Muscle layer of duodenum (tissue), 2 donors: Measurements from ENCODE around the gene OTUB2.

ENCODE experiments used
- H3K27ac ChIP-seq: one replicate; pipeline ENCODE4 v1.7.0; 2013; ENCODE audit warnings: mild to moderate bottlenecking, low read length
- H3K27me3 ChIP-seq: one replicate; pipeline ENCODE4 v1.7.0; 2013; ENCODE audit warnings: low read depth, mild to moderate bottlenecking, control low read depth, low read length
- H3K36me3 ChIP-seq, 2 donors: one replicate each; pipeline ENCODE4 v1.7.0; 2013; ENCODE audit warnings: low read length in 2 of 2, control low read depth in 1 of 2, mild to moderate bottlenecking in 1 of 2; ENCODE audit not compliant: insufficient read depth in 2 of 2, control insufficient read depth in 1 of 2
- H3K4me1 ChIP-seq, 2 donors: one replicate each; pipeline ENCODE4 v1.7.0; 2013; ENCODE audit warnings: low read length in 2 of 2, mild to moderate bottlenecking in 2 of 2, control low read depth in 1 of 2, moderate library complexity in 1 of 2; ENCODE audit not compliant: insufficient read depth in 2 of 2, control insufficient read depth in 1 of 2
- H3K4me3 ChIP-seq, 2 donors: one replicate each; pipeline ENCODE4 v1.7.0; 2013; ENCODE audit warnings: low read length in 2 of 2, low read depth in 1 of 2, mild to moderate bottlenecking in 1 of 2
- H3K9me3 ChIP-seq, 2 donors: one replicate each; pipeline ENCODE4 v1.7.0; 2013; ENCODE audit warnings: low read length in 2 of 2, control low read depth in 1 of 2, mild to moderate bottlenecking in 1 of 2; ENCODE audit not compliant: control insufficient read depth in 1 of 2
- donor health status: healthy.

OTUB2 gene

DNA sequence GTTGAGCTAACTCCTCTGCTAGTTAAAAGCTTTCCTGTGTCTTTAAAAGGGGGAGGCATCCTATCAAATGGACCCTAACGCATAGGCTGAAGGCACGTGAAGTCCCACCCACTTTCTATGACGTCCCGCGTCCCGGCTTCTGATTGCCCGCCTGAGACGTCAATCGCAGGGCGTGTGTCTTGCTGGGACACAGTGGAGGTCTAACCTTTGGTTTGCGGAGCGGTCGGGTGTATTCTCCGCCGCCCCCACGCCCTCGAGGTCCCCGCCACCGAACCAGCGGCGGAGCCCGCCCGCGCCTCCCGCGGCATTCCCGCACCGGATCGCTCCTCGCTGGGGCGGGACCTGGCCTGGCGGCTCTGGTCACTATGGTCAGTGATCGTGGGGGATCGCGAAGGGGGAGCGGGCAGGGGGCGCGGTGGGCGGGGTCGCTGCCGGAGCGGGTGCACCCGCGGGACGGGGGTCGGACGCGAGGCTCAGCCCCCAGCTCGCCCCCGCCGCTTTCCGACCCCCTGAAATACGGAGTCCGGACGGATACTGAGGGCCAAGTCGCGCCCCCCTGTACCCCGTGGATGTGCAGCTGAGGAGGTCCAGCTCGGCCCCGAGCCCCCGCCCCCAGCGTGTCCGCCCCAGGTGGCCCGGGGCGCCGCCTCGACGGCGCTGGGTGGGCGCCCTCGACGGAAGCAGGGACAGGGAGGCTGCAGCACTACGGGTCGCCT is at the start of gene OTUB2:
Gene OTUB2, plus strand, starts transcription at position 168 of the 716 bp plus-strand sequence. Its CDS starts 198 bp downstream, at position 366.
- Histone ChIP-seq H3K27me3 (no peaks in the 10 kb centered on the region), H3K36me3 (no peaks in the 10 kb centered on the region), H3K4me1 (peaks cover 0 to 3% of the 10 kb centered on the region in 2 donors), H3K27ac (no peak within 1 kb of the TSS), H3K9me3 (no peaks in the 10 kb centered on the region), H3K4me3 (peak within 1 kb of the TSS; percentile 44 to 74)

DNA sequence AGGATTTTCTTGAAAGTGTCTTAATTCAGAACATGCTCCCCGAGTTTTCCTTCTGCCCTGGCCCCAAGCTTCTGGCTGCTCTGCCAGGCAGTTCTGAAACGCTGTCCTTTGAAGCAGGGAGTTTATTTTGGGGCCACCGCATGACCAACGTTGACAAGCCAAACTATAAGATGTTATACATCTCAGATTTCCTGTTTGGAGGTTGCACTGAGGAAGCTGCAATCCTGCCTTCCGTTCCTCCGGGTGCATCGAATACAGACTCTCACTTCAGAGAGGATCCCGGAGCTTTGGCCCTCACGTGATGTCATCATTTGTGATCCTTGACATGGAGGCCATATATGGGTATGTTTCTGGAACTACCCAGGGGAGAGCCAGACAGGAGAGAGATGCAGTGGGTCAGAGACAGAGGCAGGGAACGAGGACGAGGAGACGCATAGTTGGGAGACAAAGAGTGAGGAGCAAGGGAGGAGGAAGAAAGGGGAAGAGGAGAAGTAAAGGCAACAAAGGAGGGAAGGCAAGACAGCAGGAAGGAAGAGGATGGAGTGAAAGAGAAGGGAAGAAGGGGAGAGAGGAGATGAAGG is 49.6 kb upstream of the OTUB2 start, which contains the start of gene ASB2:
Gene ASB2, minus strand, starts transcription at position 94 of the 581 bp plus-strand sequence. CDS start 12,031 bp downstream, outside the sequence.
- peak within 1 kb of the TSS; percentile 67 to 72 for H3K4me3 ChIP-seq
- H3K4me1 ChIP-seq: peaks cover 0 to 16% of the 10 kb centered on the region in 2 donors
- H3K27ac ChIP-seq: peak within 1 kb of the TSS; percentile 90
- no peaks in the 10 kb centered on the region for H3K9me3 ChIP-seq
- H3K27me3 ChIP-seq: no peaks in the 10 kb centered on the region
- no peaks in the 10 kb centered on the region for H3K36me3 ChIP-seq

DNA sequence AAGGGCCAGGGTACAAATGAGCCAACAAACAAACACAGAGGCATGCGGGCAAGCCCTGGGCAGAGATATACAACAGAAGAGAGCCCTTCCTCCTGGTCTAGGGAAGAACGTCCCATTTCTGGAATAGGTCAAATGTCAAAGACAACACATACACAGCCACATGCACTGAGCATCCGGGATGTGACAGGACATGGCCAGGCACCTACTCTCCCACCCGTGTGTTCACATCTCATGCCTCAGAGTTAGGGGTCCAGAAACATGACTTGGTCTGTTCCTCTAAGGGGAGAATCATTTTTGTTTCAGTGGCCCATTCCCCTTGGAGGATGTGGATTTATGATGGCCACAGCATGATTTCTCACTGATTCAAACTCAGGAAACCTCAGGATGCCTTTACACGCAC is 49.0 kb upstream of the OTUB2 start:
- peak overlapping the region in 1 of 2 donors; percentile 72 for H3K4me3 ChIP-seq
- H3K27me3 ChIP-seq: no peaks in the 10 kb centered on the region
- H3K9me3 ChIP-seq: no peaks in the 10 kb centered on the region
- peaks cover 0 to 17% of the 10 kb centered on the region in 2 donors for H3K4me1 ChIP-seq
- H3K36me3 ChIP-seq: no peaks in the 10 kb centered on the region
- peak overlapping the region; percentile 90 for H3K27ac ChIP-seq

DNA sequence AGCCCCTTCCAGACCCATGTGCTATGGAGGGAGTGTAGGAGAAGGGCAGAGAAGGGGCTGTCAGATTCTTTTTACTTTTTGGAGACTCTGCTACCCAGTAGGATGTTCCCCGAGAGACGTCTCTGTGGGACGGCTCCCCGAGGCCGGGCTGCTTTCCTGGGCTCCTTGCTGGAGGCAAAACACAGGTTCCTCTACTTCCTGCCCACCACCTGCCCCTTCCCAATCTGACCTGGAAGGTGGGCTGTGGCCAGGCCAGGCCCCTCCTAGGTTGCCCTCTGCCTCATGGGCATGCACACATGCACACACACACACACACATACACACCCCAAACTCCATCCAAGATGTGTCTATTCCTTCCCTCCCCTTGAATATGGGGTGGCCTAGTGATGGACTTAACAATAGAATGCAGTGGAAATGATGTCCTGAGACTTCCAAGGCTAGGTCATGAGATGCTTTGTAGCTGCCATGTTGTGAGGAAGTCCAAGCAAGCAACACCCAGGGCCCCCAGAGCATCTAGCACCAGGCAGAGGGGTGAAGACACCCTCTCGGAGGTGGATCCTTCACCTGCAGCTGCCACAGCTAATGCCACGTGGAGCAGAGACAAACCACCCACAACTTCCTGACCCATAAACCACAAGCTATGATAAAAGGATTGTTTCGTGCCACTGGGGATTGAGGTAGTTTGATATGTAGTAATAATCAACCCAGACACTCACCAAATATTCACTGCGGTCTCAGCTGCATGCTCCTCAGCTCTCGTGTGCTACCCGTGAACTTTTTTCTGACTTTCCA is 48.2 kb upstream of the OTUB2 start:
- H3K9me3 ChIP-seq: no peaks in the 10 kb centered on the region
- H3K36me3 ChIP-seq: no peaks in the 10 kb centered on the region
- no peaks in the 10 kb centered on the region for H3K27me3 ChIP-seq
- H3K27ac ChIP-seq: peak overlapping the region; percentile 90
- peaks cover 0 to 17% of the 10 kb centered on the region in 2 donors for H3K4me1 ChIP-seq
- H3K4me3 ChIP-seq: peak overlapping the region in 1 of 2 donors; percentile 72

DNA sequence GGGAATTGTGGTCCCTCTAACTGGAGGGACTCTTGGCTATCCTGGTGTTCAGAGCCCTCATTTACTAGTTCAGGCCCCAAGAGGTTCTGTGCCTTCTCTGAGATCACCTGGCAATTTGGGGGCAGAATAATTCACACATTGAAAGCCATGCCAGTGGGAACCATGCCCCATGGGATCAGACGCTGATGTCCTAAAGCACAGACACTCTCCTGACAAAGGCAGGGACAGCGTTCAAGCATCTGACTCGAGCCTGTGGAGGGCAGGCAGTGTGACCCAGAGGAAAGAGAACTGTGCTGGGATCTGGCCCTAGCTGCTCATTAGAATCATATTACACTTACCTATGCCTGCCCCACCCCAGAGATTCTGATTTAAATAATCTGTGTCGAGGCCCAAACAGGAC is 47.4 kb upstream of the OTUB2 start:
- peaks cover 0 to 17% of the 10 kb centered on the region in 2 donors for H3K4me1 ChIP-seq
- H3K27ac ChIP-seq: peak overlapping the region; percentile 90
- no peaks in the 10 kb centered on the region for H3K9me3 ChIP-seq
- no peaks in the 10 kb centered on the region for H3K27me3 ChIP-seq
- no peak overlapping the region for H3K4me3 ChIP-seq
- H3K36me3 ChIP-seq: no peaks in the 10 kb centered on the region

DNA sequence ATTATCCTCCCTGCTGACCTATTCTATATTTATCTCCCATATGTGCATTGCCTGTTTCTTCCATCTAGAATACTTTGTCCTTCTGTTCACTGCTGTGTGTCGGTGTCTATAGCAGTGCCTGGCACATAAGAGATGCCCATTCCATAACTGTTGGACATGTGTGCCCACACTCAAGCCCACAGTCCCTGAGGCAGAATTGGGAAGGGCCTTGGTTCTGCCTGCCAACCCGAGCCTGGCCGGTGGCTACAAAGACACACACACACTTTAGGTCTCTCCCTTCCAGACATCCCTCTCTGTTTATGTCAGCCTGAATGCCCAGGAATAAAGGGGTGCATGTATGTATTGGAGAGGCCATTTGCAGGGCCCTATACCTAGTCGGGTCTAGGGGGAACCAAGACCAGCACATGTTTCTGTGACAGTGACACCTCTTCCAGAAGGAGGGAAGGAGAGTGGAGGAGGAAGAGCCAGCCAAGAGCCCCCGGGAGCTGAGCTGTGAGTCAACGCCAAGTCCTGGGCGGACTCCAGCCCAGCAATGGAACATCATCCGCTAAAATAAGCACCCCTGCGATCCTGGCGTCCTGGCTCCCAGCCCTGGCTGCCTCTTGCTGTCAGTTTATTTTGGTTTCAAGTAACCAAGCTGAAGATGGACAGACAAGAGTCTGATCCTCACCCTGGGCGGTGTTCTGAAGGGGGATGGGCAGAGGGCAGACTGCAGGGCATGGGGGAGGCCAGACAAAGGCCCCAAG is 45.5 kb upstream of the OTUB2 start:
- H3K4me3 ChIP-seq: no peak overlapping the region
- peaks cover 0 to 16% of the 10 kb centered on the region in 2 donors for H3K4me1 ChIP-seq
- no peaks in the 10 kb centered on the region for H3K9me3 ChIP-seq
- H3K27ac ChIP-seq: peak overlapping the region; percentile 70
- no peaks in the 10 kb centered on the region for H3K27me3 ChIP-seq
- H3K36me3 ChIP-seq: no peaks in the 10 kb centered on the region

DNA sequence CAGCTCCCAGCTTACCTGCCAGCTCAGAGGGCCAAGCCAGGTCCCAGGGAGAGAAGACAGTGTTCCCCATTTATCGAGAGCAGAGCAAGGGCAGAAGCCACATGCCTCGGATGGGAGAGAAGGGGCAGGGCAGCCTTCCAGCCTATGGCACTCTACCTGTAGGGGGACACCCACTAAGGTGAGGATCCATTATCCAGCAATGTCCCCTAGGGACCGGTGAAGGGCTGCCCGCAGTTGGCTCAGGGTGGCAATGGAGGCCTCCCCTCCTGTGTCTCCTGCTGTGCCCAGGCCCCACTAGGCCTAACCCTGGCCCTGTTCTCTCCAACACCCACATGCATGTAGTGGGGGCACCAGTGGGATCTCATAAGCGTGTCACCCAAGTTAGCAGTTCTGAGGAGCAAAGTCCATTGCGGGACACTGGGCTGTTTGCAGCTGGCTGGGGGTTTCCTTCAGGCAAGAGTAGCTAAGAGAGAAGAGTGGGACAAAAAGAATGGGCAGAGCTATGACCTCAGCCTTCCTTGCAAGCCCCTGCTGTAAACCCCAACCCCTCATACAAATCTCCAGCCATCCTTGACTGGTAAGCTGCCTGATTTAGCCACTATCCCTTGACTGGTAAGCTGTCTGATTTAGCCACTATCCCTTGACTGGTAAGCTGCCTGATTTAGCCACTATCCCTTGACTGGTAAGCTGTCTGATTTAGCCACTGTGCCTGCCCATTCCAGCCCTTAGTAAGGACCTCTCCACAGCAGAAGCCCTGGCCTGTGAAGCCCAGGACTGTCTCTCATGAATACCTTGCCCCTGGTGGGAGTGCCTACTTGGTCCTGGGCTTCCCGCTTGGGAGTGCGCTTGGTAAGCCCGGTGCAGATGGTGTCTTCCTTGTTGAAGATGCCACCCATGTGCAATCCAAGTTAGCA is 44.6 kb upstream of the OTUB2 start:
- Histone ChIP-seq H3K9me3 (no peaks in the 10 kb centered on the region), H3K27ac (peak overlapping the region; percentile 70), H3K27me3 (no peaks in the 10 kb centered on the region), H3K4me1 (peaks cover 0 to 17% of the 10 kb centered on the region in 2 donors), H3K4me3 (no peak overlapping the region), H3K36me3 (no peaks in the 10 kb centered on the region)

DNA sequence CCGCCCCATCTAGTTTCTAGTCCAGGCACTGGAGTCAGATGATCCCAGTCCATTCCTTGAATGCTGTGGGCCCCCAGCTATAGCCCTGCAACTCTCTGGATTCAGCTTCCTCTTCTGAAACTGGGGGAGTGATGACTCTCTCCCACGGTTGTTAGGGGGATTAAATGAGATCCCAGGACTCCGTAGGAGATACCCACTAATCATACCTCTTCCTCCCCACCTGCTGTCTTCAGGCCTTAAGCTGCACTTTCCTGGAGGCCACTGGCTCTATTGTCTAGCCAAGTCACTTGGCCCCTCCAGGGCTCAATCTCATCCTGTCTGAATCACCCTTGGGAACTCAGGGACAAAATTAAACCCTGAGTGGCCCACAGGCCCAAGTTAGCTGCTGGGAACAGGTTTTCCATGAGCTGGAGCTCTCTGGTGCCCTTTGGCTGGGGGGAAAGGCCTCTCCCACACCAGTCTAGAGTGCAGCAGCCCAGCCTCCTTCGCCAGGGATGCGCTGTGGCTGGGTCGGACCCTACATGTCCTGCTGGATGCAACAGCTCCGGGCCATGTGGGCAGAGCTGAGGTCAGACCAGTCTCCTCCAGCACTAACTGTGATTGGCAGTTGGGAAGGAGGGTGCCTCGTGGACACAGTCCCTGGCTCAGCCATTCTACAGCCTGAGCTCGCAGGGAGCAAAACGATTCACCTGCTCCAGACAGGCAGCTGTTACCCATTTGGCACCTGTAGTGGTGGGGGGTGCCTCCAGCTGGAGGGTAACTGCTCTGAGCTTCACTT is 43.7 kb upstream of the OTUB2 start:
- H3K27ac ChIP-seq: peak overlapping the region; percentile 70
- H3K36me3 ChIP-seq: no peaks in the 10 kb centered on the region
- H3K27me3 ChIP-seq: no peaks in the 10 kb centered on the region
- peaks cover 0 to 21% of the 10 kb centered on the region in 2 donors for H3K4me1 ChIP-seq
- no peak overlapping the region for H3K4me3 ChIP-seq
- H3K9me3 ChIP-seq: no peaks in the 10 kb centered on the region

DNA sequence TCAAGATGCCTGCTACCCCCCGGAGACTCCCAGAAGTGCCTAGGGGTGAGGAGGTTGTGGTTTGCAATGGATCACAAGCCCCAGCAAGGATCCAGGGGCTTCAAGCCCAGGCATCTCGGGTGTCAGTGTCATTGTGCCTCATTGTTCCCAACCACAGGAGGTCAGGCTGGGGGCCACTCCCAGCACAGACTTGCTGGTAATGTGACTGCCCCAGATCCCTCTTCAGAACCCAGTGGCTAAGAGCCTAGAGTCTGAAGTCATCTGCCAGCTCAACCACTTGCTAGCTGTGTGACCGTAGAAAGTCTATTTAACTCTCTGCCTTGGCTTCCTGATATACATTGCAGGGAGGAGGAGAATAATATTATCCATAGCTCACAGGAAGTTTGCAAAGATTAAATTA is 42.1 kb upstream of the OTUB2 start:
- Histone ChIP-seq H3K4me1 (peaks cover 0 to 26% of the 10 kb centered on the region in 2 donors), H3K27ac (no peak overlapping the region), H3K27me3 (no peaks in the 10 kb centered on the region), H3K9me3 (no peaks in the 10 kb centered on the region), H3K4me3 (no peak overlapping the region), H3K36me3 (no peaks in the 10 kb centered on the region)
